ENCODE measurements around the gene SEH1L. TPM values are rescaled to one million over a fixed set of nuclear protein-coding genes. Genes with fewer than 3 reads are reported as not detected.

Gene SEH1L
- polyA plus RNA-seq, 2 of the 4 experiments (the other 2 are of a cell fraction), result 31.6 to 63.1 TPM

- ATAC-seq (no peak), FAIRE-seq (no peak), DNase-seq (ENCODE audit: low read depth in 1 of 2, low spot score in 1 of 2) (no peak)
- 85% methylated on average over 6 of the region's 6 CpGs for WGBS (ENCODE audit: missing lambda C conversion rate)
- no peak for TF ChIP-seq TFCP2L1 (CRISPR knock-in tag; IDR thresholded peaks at IDR 0.05)
- no peak for TF ChIP-seq BCL3 (IDR thresholded peaks at IDR 0.05)
- TF ChIP-seq EHF (CRISPR knock-in tag; IDR thresholded peaks at IDR 0.05), result no peak
- no peak for TF ChIP-seq TP53 (CRISPR knock-in tag; IDR thresholded peaks at IDR 0.05)
- TF ChIP-seq POLR2A (IDR thresholded peaks at IDR 0.05; ENCODE audit: low read length), result no peak
- TF ChIP-seq HOXB5 (CRISPR knock-in tag; IDR thresholded peaks at IDR 0.05), result no peak
- no peak for TF ChIP-seq RCOR1 (IDR thresholded peaks at IDR 0.05; ENCODE audit: low read depth, low read length)
- TF ChIP-seq CBX8 (IDR thresholded peaks at IDR 0.05), result no peak
- no peak for TF ChIP-seq FOSL2 (IDR thresholded peaks at IDR 0.05)
- no peak for TF ChIP-seq FOSL2 (CRISPR knock-in tag; IDR thresholded peaks at IDR 0.05)
- TF ChIP-seq SREBF2 (IDR thresholded peaks at IDR 0.05), result no peak
- TF ChIP-seq CTCF (IDR thresholded peaks at IDR 0.05), result no peak
- TF ChIP-seq FOSB (CRISPR knock-in tag; IDR thresholded peaks at IDR 0.05), result no peak
- TF ChIP-seq BHLHE40 (IDR thresholded peaks at IDR 0.05; ENCODE audit: low read depth, low read length), result no peak
- TF ChIP-seq PBX3 (IDR thresholded peaks at IDR 0.05), result no peak
- no peak for TF ChIP-seq CBX2 (IDR thresholded peaks at IDR 0.05; ENCODE audit: borderline replicate concordance, low read depth)
- H3K9me3 ChIP-seq, result no peaks in the 10 kb centered on the region
- ChIA-PET POLR2A (no interaction called here), CTCF (interaction anchor here (0.8 to 1.5 kb wide), 2 partner anchors 41 to 559 kb away, joined by 3 read pairs; no protein-coding TSS in a partner anchor)
- no peak overlapping the region for H3K4me3 ChIP-seq
- H3K27ac ChIP-seq, result no peak overlapping the region
- H3K4me2 ChIP-seq, result no peak overlapping the region
- H3K4me1 ChIP-seq, result no peaks in the 10 kb centered on the region; the same call in 2 of the 3 replicates
Observed at GRCh38 chr18:12998332-12999060, 50.7 kb downstream of the SEH1L start.

GRCh38 chr18:13003466-13003896 lies 55.7 kb downstream of the SEH1L start:
- H3K4me1 ChIP-seq, result no peaks in the 10 kb centered on the region
- H3K4me2 ChIP-seq, result no peak overlapping the region
- no peak overlapping the region for H3K27ac ChIP-seq
- no peaks in the 10 kb centered on the region for H3K9me3 ChIP-seq
- CTCF ChIA-PET, result interaction anchor here (0.6 to 0.7 kb wide), 4 partner anchors 51 to 121 kb away, joined by 3 read pairs; no protein-coding TSS in a partner anchor
- POLR2A ChIA-PET, result no interaction called here
- DNase-seq (ENCODE audit: low read depth in 1 of 2, low spot score in 1 of 2) (peak; percentile 44 to 86), FAIRE-seq (no peak), ATAC-seq (peak; percentile 95 to 100)
- H3K4me3 ChIP-seq, result no peak overlapping the region
- 54% methylated on average over 7 of the region's 7 CpGs for WGBS (ENCODE audit: missing lambda C conversion rate)
- TF ChIP-seq BHLHE40 (IDR thresholded peaks at IDR 0.05; ENCODE audit: low read depth, low read length) (no peak), MAFK (IDR thresholded peaks at IDR 0.05; ENCODE audit: partially characterized antibody) (no peak), HDAC2 (IDR thresholded peaks at IDR 0.05) (no peak), EP300 (IDR thresholded peaks at IDR 0.05) (no peak), SMC3 (IDR thresholded peaks at IDR 0.05) (peak; percentile 21; the same call in 1 of the 3 replicates), HOXA7 (CRISPR knock-in tag; IDR thresholded peaks at IDR 0.05) (no peak), EHMT2 (IDR thresholded peaks at IDR 0.05; ENCODE audit: low read depth) (no peak), ESRRA (IDR thresholded peaks at IDR 0.05; ENCODE audit: borderline replicate concordance, low read length) (no peak), RARB (CRISPR knock-in tag; IDR thresholded peaks at IDR 0.05) (no peak), RAD21 (conservative IDR thresholded peaks at IDR 0.05 in 1 of 2, IDR thresholded peaks at IDR 0.05 in 1 of 2) (peak; percentile 24 to 30; a peak in 3 of 5 replicates), FOSL2 (IDR thresholded peaks at IDR 0.05) (no peak), FOSL2 (CRISPR knock-in tag; IDR thresholded peaks at IDR 0.05) (0 out of 2 replicates have a peak, but pooled peaks have one; percentile 16), TFCP2L1 (CRISPR knock-in tag; IDR thresholded peaks at IDR 0.05) (no peak), POLR2A (IDR thresholded peaks at IDR 0.05; ENCODE audit: low read length) (no peak), HEYL (CRISPR knock-in tag; IDR thresholded peaks at IDR 0.05) (no peak), REST (IDR thresholded peaks at IDR 0.05) (no peak), CTCF (IDR thresholded peaks at IDR 0.05) (peak; percentile 49), TP53 (CRISPR knock-in tag; IDR thresholded peaks at IDR 0.05) (no peak)
